ENCODE measurements around the gene SPAG16. TPM values are rescaled to one million over a fixed set of nuclear protein-coding genes. Genes with fewer than 3 reads are reported as not detected.

SPAG16 gene
- total RNA-seq, 1 experiment from 2014 or later, result 16.0 TPM

DNA sequence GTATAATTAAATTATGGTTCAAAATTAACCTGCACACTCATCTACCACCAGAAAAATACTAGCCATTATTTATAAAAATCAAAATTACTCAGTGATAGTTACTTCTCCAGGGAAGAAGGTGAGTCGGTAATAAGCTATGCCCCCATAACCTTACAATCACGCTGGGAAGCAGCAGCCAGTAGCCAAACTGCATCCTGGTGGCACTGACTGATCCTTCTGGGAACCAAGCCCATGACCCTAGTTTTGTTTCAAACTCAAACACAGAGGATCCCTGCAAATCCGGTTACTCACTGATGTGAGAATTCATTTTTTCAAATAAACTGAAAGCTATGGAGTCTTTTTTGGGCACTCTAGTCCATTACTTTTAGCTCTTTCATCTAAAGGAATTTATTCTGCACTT is 1038.4 kb downstream of the SPAG16 start:
- H3K4me1 Mint-ChIP-seq, result no peaks in the 10 kb centered on the region
- POLR2A ChIA-PET, result no interaction called here
- H3K4me3 Mint-ChIP-seq, result no peak overlapping the region
- ATAC-seq (no peak), DNase-seq (ENCODE audit: low spot score) (no peak)
- no peak overlapping the region for H3K27ac Mint-ChIP-seq
- H3K27me3 Mint-ChIP-seq (ENCODE audit: low read depth), result no peaks in the 10 kb centered on the region
- H3K9me3 Mint-ChIP-seq, result peaks cover 3% of the 10 kb centered on the region
- TF ChIP-seq ZNF263 (CRISPR knock-in tag; IDR thresholded peaks at IDR 0.05; ENCODE audit: low read depth), result no peak
- TF ChIP-seq JUN (CRISPR knock-in tag; IDR thresholded peaks at IDR 0.05), result no peak
- TF ChIP-seq, protein P1, sequence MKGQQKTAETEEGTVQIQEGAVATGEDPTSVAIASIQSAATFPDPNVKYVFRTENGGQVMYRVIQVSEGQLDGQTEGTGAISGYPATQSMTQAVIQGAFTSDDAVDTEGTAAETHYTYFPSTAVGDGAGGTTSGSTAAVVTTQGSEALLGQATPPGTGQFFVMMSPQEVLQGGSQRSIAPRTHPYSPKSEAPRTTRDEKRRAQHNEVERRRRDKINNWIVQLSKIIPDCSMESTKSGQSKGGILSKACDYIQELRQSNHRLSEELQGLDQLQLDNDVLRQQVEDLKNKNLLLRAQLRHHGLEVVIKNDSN (CRISPR knock-in tag; IDR thresholded peaks at IDR 0.05), result no peak
- no peak for TF ChIP-seq CREB1 (CRISPR knock-in tag; IDR thresholded peaks at IDR 0.05)
- TF ChIP-seq, protein P2, sequence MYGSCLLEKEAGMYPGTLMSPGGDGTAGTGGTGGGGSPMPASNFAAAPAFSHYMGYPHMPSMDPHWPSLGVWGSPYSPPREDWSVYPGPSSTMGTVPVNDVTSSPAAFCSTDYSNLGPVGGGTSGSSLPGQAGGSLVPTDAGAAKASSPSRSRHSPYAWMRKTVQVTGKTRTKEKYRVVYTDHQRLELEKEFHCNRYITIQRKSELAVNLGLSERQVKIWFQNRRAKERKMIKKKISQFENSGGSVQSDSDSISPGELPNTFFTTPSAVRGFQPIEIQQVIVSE (CRISPR knock-in tag; IDR thresholded peaks at IDR 0.05; ENCODE audit: borderline replicate concordance), result no peak
- no peak for TF ChIP-seq NFYB (CRISPR knock-in tag; conservative IDR thresholded peaks at IDR 0.05; ENCODE audit: low read depth)
- TF ChIP-seq, protein P3, sequence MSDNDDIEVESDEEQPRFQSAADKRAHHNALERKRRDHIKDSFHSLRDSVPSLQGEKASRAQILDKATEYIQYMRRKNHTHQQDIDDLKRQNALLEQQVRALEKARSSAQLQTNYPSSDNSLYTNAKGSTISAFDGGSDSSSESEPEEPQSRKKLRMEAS (CRISPR knock-in tag; IDR thresholded peaks at IDR 0.05), result no peak
- TF ChIP-seq, protein P4, sequence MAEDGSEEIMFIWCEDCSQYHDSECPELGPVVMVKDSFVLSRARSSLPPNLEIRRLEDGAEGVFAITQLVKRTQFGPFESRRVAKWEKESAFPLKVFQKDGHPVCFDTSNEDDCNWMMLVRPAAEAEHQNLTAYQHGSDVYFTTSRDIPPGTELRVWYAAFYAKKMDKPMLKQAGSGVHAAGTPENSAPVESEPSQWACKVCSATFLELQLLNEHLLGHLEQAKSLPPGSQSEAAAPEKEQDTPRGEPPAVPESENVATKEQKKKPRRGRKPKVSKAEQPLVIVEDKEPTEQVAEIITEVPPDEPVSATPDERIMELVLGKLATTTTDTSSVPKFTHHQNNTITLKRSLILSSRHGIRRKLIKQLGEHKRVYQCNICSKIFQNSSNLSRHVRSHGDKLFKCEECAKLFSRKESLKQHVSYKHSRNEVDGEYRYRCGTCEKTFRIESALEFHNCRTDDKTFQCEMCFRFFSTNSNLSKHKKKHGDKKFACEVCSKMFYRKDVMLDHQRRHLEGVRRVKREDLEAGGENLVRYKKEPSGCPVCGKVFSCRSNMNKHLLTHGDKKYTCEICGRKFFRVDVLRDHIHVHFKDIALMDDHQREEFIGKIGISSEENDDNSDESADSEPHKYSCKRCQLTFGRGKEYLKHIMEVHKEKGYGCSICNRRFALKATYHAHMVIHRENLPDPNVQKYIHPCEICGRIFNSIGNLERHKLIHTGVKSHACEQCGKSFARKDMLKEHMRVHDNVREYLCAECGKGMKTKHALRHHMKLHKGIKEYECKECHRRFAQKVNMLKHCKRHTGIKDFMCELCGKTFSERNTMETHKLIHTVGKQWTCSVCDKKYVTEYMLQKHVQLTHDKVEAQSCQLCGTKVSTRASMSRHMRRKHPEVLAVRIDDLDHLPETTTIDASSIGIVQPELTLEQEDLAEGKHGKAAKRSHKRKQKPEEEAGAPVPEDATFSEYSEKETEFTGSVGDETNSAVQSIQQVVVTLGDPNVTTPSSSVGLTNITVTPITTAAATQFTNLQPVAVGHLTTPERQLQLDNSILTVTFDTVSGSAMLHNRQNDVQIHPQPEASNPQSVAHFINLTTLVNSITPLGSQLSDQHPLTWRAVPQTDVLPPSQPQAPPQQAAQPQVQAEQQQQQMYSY (CRISPR knock-in tag; IDR thresholded peaks at IDR 0.05), result no peak
- no peak for TF ChIP-seq NR2C2 (CRISPR knock-in tag; IDR thresholded peaks at IDR 0.05)
- no peak for TF ChIP-seq ESRRA (CRISPR knock-in tag; IDR thresholded peaks at IDR 0.05; ENCODE audit: borderline replicate concordance)
- no peak for TF ChIP-seq FOXP1 (CRISPR knock-in tag; IDR thresholded peaks at IDR 0.05; ENCODE audit: borderline replicate concordance)
- TF ChIP-seq GRHL2 (CRISPR knock-in tag; IDR thresholded peaks at IDR 0.05; ENCODE audit: insufficient replicate concordance, severe bottlenecking), result no peak
- TF ChIP-seq RORB (CRISPR knock-in tag; IDR thresholded peaks at IDR 0.05), result no peak
- TF ChIP-seq, protein P5, sequence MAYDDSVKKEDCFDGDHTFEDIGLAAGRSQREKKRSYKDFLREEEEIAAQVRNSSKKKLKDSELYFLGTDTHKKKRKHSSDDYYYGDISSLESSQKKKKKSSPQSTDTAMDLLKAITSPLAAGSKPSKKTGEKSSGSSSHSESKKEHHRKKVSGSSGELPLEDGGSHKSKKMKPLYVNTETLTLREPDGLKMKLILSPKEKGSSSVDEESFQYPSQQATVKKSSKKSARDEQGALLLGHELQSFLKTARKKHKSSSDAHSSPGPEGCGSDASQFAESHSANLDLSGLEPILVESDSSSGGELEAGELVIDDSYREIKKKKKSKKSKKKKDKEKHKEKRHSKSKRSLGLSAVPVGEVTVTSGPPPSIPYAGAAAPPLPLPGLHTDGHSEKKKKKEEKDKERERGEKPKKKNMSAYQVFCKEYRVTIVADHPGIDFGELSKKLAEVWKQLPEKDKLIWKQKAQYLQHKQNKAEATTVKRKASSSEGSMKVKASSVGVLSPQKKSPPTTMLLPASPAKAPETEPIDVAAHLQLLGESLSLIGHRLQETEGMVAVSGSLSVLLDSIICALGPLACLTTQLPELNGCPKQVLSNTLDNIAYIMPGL (CRISPR knock-in tag; IDR thresholded peaks at IDR 0.05), result no peak
- TF ChIP-seq, protein P6, sequence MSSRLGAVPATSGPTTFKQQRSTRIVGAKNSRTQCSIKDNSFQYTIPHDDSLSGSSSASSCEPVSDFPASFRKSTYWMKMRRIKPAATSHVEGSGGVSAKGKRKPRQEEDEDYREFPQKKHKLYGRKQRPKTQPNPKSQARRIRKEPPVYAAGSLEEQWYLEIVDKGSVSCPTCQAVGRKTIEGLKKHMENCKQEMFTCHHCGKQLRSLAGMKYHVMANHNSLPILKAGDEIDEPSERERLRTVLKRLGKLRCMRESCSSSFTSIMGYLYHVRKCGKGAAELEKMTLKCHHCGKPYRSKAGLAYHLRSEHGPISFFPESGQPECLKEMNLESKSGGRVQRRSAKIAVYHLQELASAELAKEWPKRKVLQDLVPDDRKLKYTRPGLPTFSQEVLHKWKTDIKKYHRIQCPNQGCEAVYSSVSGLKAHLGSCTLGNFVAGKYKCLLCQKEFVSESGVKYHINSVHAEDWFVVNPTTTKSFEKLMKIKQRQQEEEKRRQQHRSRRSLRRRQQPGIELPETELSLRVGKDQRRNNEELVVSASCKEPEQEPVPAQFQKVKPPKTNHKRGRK (CRISPR knock-in tag; IDR thresholded peaks at IDR 0.05; ENCODE audit: borderline replicate concordance), result no peak
- no peaks in the 10 kb centered on the region for H3K36me3 Mint-ChIP-seq
- CTCF ChIA-PET, result no interaction called here

DNA sequence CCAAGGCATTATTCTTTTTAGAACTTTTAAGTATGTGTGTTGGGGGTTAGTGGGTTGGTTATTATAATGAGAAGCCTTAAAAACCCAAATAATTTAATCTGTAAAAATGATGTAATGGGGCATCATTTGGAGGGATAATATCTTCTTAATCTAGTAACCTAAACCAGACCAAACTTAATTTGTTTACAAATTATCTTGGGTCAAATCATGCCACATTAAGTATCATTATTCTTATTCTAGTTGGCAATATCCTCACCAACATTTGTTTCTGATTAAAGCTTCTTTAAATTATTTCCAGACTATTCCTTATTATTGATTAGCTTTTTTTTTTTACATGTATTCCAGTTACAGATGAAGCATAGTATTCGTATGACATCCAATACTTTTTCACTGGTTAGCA is 1041.1 kb downstream of the SPAG16 start:
- ATAC-seq, result no peak
- no peak overlapping the region for H3K27ac Mint-ChIP-seq
- H3K27me3 Mint-ChIP-seq (ENCODE audit: low read depth), result no peaks in the 10 kb centered on the region
- no peaks in the 10 kb centered on the region for H3K9me3 Mint-ChIP-seq
- no peak for DNase-seq (ENCODE audit: low spot score)
- H3K36me3 Mint-ChIP-seq, result no peaks in the 10 kb centered on the region
- ChIA-PET POLR2A (no interaction called here), CTCF (no interaction called here)
- no peaks in the 10 kb centered on the region for H3K4me1 Mint-ChIP-seq
- H3K4me3 Mint-ChIP-seq, result no peak overlapping the region
- TF ChIP-seq, protein P7, sequence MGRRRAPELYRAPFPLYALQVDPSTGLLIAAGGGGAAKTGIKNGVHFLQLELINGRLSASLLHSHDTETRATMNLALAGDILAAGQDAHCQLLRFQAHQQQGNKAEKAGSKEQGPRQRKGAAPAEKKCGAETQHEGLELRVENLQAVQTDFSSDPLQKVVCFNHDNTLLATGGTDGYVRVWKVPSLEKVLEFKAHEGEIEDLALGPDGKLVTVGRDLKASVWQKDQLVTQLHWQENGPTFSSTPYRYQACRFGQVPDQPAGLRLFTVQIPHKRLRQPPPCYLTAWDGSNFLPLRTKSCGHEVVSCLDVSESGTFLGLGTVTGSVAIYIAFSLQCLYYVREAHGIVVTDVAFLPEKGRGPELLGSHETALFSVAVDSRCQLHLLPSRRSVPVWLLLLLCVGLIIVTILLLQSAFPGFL (CRISPR knock-in tag; IDR thresholded peaks at IDR 0.05; ENCODE audit: borderline replicate concordance), result no peak
- no peak for TF ChIP-seq JAZF1 (CRISPR knock-in tag; IDR thresholded peaks at IDR 0.05)
- TF ChIP-seq EMX1 (CRISPR knock-in tag; IDR thresholded peaks at IDR 0.05), result no peak
- TF ChIP-seq, protein P8, sequence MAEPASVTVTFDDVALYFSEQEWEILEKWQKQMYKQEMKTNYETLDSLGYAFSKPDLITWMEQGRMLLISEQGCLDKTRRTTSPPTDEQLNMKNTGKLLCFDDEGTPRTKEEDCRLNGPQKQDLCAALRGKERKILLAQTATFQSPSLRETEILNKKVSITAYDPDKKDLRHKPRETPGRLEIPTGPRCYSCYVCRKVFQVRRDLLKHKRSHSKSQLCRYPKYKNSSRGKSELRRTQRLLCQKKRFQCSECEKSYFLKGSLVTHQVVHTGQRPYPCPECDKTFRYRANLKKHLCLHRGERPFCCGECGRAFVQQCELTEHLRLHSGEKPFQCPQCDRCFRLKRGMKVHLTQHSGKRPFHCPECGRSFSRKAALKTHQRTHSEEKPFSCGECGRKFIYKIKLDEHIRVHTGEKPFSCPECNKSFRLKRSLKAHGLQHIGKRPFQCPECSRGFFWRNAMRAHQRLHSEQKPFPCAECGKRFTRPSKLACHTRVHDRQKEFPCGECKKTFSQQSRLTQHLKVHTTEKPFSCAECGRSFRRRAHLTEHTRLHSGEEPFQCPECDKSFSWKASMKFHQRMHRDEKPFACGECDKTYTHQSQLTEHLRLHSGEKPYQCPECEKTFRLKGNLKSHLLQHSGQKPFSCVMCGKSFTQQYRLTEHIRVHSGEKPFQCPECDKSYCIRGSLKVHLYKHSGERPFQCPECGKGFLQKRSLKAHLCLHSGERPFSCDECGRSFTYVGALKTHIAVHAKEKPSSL (CRISPR knock-in tag; conservative IDR thresholded peaks at IDR 0.05), result no peak
- TF ChIP-seq FOXJ3 (CRISPR knock-in tag; IDR thresholded peaks at IDR 0.05; ENCODE audit: borderline replicate concordance), result no peak
- TF ChIP-seq ZBTB21 (CRISPR knock-in tag; IDR thresholded peaks at IDR 0.05; ENCODE audit: borderline replicate concordance), result no peak
- TF ChIP-seq, protein P9, sequence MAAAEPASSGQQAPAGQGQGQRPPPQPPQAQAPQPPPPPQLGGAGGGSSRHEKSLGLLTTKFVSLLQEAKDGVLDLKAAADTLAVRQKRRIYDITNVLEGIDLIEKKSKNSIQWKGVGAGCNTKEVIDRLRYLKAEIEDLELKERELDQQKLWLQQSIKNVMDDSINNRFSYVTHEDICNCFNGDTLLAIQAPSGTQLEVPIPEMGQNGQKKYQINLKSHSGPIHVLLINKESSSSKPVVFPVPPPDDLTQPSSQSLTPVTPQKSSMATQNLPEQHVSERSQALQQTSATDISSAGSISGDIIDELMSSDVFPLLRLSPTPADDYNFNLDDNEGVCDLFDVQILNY (CRISPR knock-in tag; IDR thresholded peaks at IDR 0.05), result no peak
- no peak for TF ChIP-seq NR1H2 (CRISPR knock-in tag; IDR thresholded peaks at IDR 0.05)
